H9 (cell line): ENCODE data around the gene FRY. TPM values are rescaled to one million over a fixed set of nuclear protein-coding genes. Genes with fewer than 3 reads are reported as not detected.

Source experiments
- DNase-seq: peaks from one replicate; pipeline ENCODE4 v3.0.0-alpha.2; 2017
- H2AFZ ChIP-seq: one replicate; pipeline ENCODE4 v1.6.1; 2013; ENCODE audit warnings: mild to moderate bottlenecking, low read length, control low read depth, moderate library complexity
- H2AK5ac ChIP-seq: 2 replicates; pipeline ENCODE4 v1.6.1; 2013; ENCODE audit warnings: low read length, control low read depth, mixed read lengths; ENCODE audit not compliant: insufficient read length
- H2BK120ac ChIP-seq: one replicate; pipeline ENCODE4 v1.6.1; 2013; ENCODE audit warnings: low read depth, mild to moderate bottlenecking, low read length, control low read depth, inconsistent platforms; ENCODE audit not compliant: poor library complexity, severe bottlenecking
- H2BK12ac ChIP-seq: 2 replicates; pipeline ENCODE4 v1.6.1; 2013; ENCODE audit warnings: low read length, control low read depth, mixed read lengths, low read depth; ENCODE audit not compliant: insufficient read length
- H2BK15ac ChIP-seq: 2 replicates; pipeline ENCODE4 v1.6.1; 2013; ENCODE audit warnings: low read depth, low read length, control low read depth
- H2BK20ac ChIP-seq: one replicate; pipeline ENCODE4 v1.6.1; 2013; ENCODE audit warnings: low read depth, mild to moderate bottlenecking, low read length, control low read depth, inconsistent platforms; ENCODE audit not compliant: poor library complexity, severe bottlenecking
- H2BK5ac ChIP-seq: 2 replicates; pipeline ENCODE4 v1.6.1; 2013; ENCODE audit warnings: low read length, control low read depth, mixed read lengths; ENCODE audit not compliant: insufficient read length
- H3K14ac ChIP-seq: 2 replicates; pipeline ENCODE4 v1.6.1; 2013; ENCODE audit warnings: low read length, control low read depth; ENCODE audit not compliant: insufficient read depth
- H3K18ac ChIP-seq: 2 replicates; pipeline ENCODE4 v1.6.1; 2013; ENCODE audit warnings: low read depth, mild to moderate bottlenecking, mixed read lengths, low read length, control low read depth; ENCODE audit not compliant: insufficient read length
- H3K23ac ChIP-seq: 2 replicates; pipeline ENCODE4 v1.6.1; 2013; ENCODE audit warnings: low read length, control low read depth, mixed read lengths, low read depth; ENCODE audit not compliant: insufficient read length
- H3K23me2 ChIP-seq: 2 replicates; pipeline ENCODE4 v1.6.1; 2013; ENCODE audit warnings: low read depth, mild to moderate bottlenecking, mixed read lengths, low read length, control low read depth; ENCODE audit not compliant: insufficient read length, poor library complexity, severe bottlenecking
- H3K27ac ChIP-seq: 2 replicates; pipeline ENCODE4 v1.5.1; 2013; ENCODE audit warnings: low read length, control low read depth, mixed read lengths, low read depth; ENCODE audit not compliant: insufficient read length
- H3K27me3 ChIP-seq: 2 replicates; pipeline ENCODE4 v1.6.1; 2013; ENCODE audit warnings: low read length, control low read depth, inconsistent platforms; ENCODE audit not compliant: insufficient read depth
- H3K4ac ChIP-seq: 2 replicates; pipeline ENCODE4 v1.6.1; 2013; ENCODE audit warnings: low read depth, mild to moderate bottlenecking, control low read depth, inconsistent platforms, low read length, moderate library complexity
- H3K4me1 ChIP-seq: 2 replicates; pipeline ENCODE4 v1.6.1; 2013; ENCODE audit warnings: low read length, control low read depth, inconsistent platforms; ENCODE audit not compliant: insufficient read depth
- H3K4me2 ChIP-seq: 2 replicates; pipeline ENCODE4 v1.6.1; 2013; ENCODE audit warnings: low read length, control low read depth, mixed read lengths; ENCODE audit not compliant: insufficient read length, insufficient read depth
- H3K56ac ChIP-seq: 2 replicates; pipeline ENCODE4 v1.6.1; 2013; ENCODE audit warnings: low read depth, mild to moderate bottlenecking, mixed read lengths, low read length, control low read depth; ENCODE audit not compliant: insufficient read length
- H3K79me1 ChIP-seq: 2 replicates; pipeline ENCODE4 v1.6.1; 2013; ENCODE audit warnings: low read depth, mild to moderate bottlenecking, moderate library complexity, low read length, control low read depth, inconsistent platforms; ENCODE audit not compliant: insufficient read depth, poor library complexity, severe bottlenecking
- H3K79me2 ChIP-seq: 2 replicates; pipeline ENCODE4 v1.6.1; 2013; ENCODE audit warnings: low read length, control low read depth, inconsistent platforms; ENCODE audit not compliant: insufficient read depth
- H3K9ac ChIP-seq: 2 replicates; pipeline ENCODE4 v1.6.1; 2013; ENCODE audit warnings: low read length, control low read depth, mixed read lengths; ENCODE audit not compliant: insufficient read length; ENCODE audit errors: extremely low read depth
- H3K9me3 ChIP-seq: one replicate; pipeline ENCODE4 v1.6.1; 2013; ENCODE audit warnings: low read depth, low read length, inconsistent platforms; ENCODE audit not compliant: control insufficient read depth
- H3T11ph ChIP-seq: one replicate; pipeline ENCODE4 v1.6.1; 2013; ENCODE audit warnings: mild to moderate bottlenecking, low read length, control low read depth, inconsistent platforms
- H4K20me1 ChIP-seq: one replicate; pipeline ENCODE4 v1.6.1; 2013; ENCODE audit not compliant: control insufficient read depth, insufficient read length, insufficient read depth
- H4K5ac ChIP-seq: 2 replicates; pipeline ENCODE4 v1.6.1; 2013; ENCODE audit warnings: low read depth, mild to moderate bottlenecking, mixed read lengths, low read length, control low read depth; ENCODE audit not compliant: insufficient read length
- H4K8ac ChIP-seq: replicated peaks from 2 replicates; pipeline ENCODE4 v1.6.1; 2013; ENCODE audit warnings: low read length, control low read depth, mixed read lengths, low read depth; ENCODE audit not compliant: insufficient read length
- H4K91ac ChIP-seq: 2 replicates; pipeline ENCODE4 v1.6.1; 2013; ENCODE audit warnings: low read depth, mild to moderate bottlenecking, moderate library complexity, mixed read lengths, low read length, control low read depth; ENCODE audit not compliant: insufficient read length
- H3K27ac Mint-ChIP-seq, 3 experiments: 2 replicates in 2 of 3; 3 replicates in 1 of 3; pipeline ENCODE4 v1.8.0; 2020 to 2021; ENCODE audit warnings: mixed read lengths in 3 of 3, mild to moderate bottlenecking in 1 of 3, moderate library complexity in 1 of 3
- H3K27me3 Mint-ChIP-seq: 2 replicates; pipeline ENCODE4 v1.8.0; 2021; ENCODE audit warnings: low read depth, mild to moderate bottlenecking, moderate library complexity, mixed read lengths
- H3K36me3 Mint-ChIP-seq, 3 experiments: 2 replicates in 2 of 3; 3 replicates in 1 of 3; pipeline ENCODE4 v1.8.0; 2020 to 2021; ENCODE audit warnings: low read depth in 3 of 3, mixed read lengths in 3 of 3; ENCODE audit not compliant: insufficient read depth in 1 of 3
- H3K4me1 Mint-ChIP-seq, 2 experiments: 2 replicates each; pipeline ENCODE4 v1.8.0; 2020; ENCODE audit warnings: mixed read lengths in 2 of 2
- H3K4me3 Mint-ChIP-seq, 2 experiments: 2 replicates in 1 of 2; 3 replicates in 1 of 2; pipeline ENCODE4 v1.8.0; 2020 to 2021; ENCODE audit warnings: mild to moderate bottlenecking in 2 of 2, mixed read lengths in 2 of 2, moderate library complexity in 1 of 2
- H3K9me3 Mint-ChIP-seq, 2 experiments: 2 replicates in 1 of 2; 3 replicates in 1 of 2; pipeline ENCODE4 v1.8.0; 2020; ENCODE audit warnings: mild to moderate bottlenecking in 2 of 2, mixed read lengths in 2 of 2, moderate library complexity in 1 of 2
- WGBS: extraction: QIAGEN DNeasy Blood & Tissue Kit; methylation state at CpG from one replicate; pipeline ENCODE4 v1.1.7; 2013; ENCODE audit warnings: missing lambda C conversion rate, low lambda C conversion rate, mixed read lengths; ENCODE audit not compliant: insufficient read length; ENCODE audit errors: extremely low coverage; 5-methylcytosine and 5-hydroxymethylcytosine counted together
- total RNA-seq: library from RNA; stranded (reverse); gene quantifications from 2 replicates; pipeline ENCODE4 v1.2.1, GENCODE V29; 2021
- TF ChIP-seq, protein P1 (sequence below): fragments of 200-600 bp; sonication (generic); conservative IDR thresholded peaks from 3 replicates; pipeline ENCODE4 v1.8.0; 2021; ENCODE audit warnings: antibody characterized with exemption, mild to moderate bottlenecking

The FRY gene
- total RNA-seq, 1 experiment from 2014 or later, result 5.2 TPM

DNA sequence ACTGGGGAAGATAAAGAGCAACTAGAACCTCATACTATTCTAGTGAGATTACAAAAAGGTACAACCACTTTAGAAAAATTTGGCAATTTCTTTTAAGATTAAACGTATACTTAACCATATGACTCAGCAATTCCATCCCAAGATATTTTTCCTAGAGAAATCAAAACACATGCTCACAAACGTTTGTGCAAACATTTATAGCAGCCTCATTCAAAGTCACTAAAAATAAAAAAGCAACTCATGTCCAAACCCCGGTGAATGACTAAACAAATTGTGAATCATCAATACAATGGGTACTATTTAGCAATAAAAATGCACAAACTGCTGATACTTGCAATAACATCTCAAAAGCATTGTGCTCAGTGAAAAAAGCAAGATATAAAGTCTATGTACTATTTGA is 121.5 kb downstream of the FRY start:
- Histone ChIP-seq H2BK120ac (no peak overlapping the region), H3K23ac (no peak overlapping the region), H3K27me3 (no peaks in the 10 kb centered on the region), H3K18ac (no peak overlapping the region), H3K4me1 (no peaks in the 10 kb centered on the region), H3K79me2 (no peaks in the 10 kb centered on the region), H2BK12ac (no peak overlapping the region), H3T11ph (no peak overlapping the region), H2BK15ac (no peak overlapping the region), H4K20me1 (no peaks in the 10 kb centered on the region), H3K9me3 (no peaks in the 10 kb centered on the region), H2BK20ac (no peak overlapping the region), H2AK5ac (no peak overlapping the region), H2BK5ac (no peak overlapping the region), H3K4me2 (no peak overlapping the region), H4K8ac (no peak overlapping the region), H3K56ac (no peak overlapping the region), H3K9ac (no peak overlapping the region), H2AFZ (no peak overlapping the region), H4K5ac (no peak overlapping the region), H3K23me2 (no peaks in the 10 kb centered on the region), H3K27ac (no peak overlapping the region), H4K91ac (no peak overlapping the region), H3K14ac (no peak overlapping the region), H3K4ac (no peak overlapping the region), H3K79me1 (no peaks in the 10 kb centered on the region)
- no peaks in the 10 kb centered on the region for H3K27me3 Mint-ChIP-seq
- no CpG with 5 or more reads among the region's 3 CpGs for WGBS
- no peak overlapping the region for H3K27ac Mint-ChIP-seq
- no peaks in the 10 kb centered on the region for H3K9me3 Mint-ChIP-seq
- TF ChIP-seq, protein P1, sequence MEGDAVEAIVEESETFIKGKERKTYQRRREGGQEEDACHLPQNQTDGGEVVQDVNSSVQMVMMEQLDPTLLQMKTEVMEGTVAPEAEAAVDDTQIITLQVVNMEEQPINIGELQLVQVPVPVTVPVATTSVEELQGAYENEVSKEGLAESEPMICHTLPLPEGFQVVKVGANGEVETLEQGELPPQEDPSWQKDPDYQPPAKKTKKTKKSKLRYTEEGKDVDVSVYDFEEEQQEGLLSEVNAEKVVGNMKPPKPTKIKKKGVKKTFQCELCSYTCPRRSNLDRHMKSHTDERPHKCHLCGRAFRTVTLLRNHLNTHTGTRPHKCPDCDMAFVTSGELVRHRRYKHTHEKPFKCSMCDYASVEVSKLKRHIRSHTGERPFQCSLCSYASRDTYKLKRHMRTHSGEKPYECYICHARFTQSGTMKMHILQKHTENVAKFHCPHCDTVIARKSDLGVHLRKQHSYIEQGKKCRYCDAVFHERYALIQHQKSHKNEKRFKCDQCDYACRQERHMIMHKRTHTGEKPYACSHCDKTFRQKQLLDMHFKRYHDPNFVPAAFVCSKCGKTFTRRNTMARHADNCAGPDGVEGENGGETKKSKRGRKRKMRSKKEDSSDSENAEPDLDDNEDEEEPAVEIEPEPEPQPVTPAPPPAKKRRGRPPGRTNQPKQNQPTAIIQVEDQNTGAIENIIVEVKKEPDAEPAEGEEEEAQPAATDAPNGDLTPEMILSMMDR, result no peak
- H3K4me1 Mint-ChIP-seq, result peaks cover 0 to 3% of the 10 kb centered on the region in 2 experiments; a peak in 1 of 4 replicates
- H3K4me3 Mint-ChIP-seq, result no peak overlapping the region
- DNase-seq, result no peak
- H3K36me3 Mint-ChIP-seq, result no peaks in the 10 kb centered on the region; a peak in 1 of 7 replicates
